ENCODE measurements around the gene NDUFC2. TPM values are rescaled to one million over a fixed set of nuclear protein-coding genes. Genes with fewer than 3 reads are reported as not detected.
"Not testable (repeated sequence)": the region's sequence is repeated elsewhere in the genome, so short reads cannot be mapped to it uniquely, and the experiment has no call there.

NDUFC2 gene
- total RNA-seq, 1 experiment from 2014 or later = 196 TPM

DNA sequence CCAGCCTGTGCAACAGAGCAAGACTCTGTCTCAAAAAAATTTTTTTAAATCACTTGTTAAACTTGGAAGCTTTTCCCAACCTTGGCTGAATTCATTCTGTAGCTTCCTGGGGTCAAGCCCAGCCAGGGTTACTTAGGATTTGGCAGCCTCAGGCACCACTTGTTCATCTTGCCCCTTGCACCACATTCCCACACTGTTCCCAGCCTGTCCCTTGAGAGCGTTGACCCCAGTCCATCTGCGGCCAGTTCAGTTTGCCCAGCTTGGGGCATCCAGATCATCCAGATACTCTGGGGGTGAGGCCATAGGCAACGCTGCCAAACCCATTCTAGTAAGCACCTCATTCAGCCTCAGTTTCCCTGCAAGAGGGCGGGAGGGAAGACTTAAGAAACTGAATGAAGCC is 24.7 kb downstream of the NDUFC2 start:
- no peak for DNase-seq (ENCODE audit: low spot score)

DNA sequence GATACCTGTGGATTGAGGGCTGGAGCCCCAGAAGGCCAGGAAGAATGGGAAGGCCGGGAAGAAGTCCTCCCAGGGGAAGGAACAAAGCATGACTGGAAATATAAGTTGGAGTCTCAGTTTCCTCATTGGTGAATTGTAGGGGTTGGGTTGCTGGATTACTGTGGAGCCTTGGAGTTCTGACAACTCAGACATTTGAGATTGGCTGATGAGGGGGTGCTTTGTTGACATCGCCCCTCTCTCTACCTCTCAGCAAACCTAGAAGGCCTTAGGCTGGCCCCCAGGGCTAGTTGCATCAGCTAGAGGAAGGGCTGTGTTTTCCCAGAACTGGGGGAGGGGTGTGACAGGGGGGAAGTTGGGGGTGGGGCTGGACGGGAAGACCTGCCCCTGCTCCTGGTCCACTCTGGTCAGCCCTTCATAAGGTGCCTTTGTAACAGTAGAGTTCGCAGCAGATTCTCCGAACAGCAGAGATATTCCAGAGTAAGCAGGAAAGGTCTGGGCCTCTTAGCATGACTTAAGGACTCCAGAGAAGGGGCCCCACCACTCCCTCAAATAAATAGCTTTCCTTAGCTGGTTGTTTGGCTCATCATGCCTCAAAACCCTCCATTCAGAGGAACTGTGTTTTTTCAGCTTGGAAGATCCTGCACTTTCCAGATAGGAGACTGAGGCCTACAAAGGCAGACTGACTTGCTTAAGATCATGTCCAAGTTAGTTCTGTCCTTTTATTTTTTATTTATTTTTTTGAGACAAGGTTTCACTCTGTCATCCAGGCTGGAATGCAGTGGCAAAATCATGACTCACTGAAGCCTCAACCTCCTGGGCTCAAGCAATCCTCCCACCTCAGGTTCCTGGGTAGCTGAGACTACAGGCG is 28.5 kb downstream of the NDUFC2 start:
- no peak for DNase-seq (ENCODE audit: low spot score)

DNA sequence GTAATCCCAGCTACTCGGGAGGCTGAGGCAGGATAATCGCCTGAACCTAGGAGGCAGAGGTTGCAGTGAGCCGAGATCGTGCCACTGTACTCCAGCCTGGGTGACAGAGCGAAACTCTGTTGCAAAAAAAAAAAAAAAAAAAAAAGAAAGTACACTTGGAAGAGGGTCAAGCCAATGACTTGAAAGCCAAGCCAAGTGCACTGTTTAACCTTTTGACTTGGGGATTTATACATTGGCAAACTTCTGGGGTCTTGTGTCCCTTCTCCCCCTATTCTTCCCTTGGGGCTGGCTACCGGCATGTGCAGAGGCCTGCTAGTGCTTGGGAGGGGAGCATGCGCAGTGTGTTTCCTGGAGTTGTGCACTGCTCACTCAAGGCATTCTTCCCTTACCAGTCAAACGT is 30.3 kb downstream of the NDUFC2 start:
- DNase-seq (ENCODE audit: low spot score) = no peak

DNA sequence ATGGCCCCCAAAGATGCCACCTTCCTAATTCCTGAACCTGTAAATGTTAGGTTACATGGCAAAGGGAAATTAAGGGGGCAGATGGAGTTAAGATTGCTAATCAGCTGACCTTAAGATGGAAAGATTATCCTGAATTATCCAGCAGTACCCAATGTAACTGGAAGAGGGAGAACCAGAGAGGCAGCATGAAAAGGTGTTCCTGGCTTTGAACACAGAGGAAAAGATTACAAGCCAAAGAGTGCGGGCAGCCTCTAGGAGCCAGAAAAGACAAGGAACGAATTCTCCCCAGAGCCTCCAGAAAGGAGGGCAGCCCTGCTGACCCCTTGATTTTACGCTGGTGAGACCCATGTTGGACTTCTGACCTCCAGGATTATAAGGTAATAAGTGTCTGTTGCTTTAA is 31.1 kb downstream of the NDUFC2 start:
- no peak for DNase-seq (ENCODE audit: low spot score)

DNA sequence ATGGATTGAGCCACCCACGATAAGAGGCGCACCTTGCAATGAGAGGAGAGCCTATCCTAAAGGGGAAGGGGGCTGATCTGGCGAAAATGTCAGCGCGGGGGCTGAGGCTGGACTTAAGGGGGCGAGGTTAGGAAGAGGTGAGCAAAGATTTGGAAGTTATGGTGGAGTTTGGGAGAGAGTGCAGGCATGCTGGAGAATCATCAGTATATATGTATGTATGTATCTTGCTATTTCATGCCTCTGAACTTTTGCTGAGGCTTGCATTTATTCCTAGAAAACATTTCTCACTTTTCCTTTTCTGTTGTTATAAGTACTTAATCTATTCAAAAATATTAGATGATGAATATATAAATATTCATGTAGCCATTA is 33.2 kb downstream of the NDUFC2 start:
- DNase-seq (ENCODE audit: low spot score) = peak; percentile 20

DNA sequence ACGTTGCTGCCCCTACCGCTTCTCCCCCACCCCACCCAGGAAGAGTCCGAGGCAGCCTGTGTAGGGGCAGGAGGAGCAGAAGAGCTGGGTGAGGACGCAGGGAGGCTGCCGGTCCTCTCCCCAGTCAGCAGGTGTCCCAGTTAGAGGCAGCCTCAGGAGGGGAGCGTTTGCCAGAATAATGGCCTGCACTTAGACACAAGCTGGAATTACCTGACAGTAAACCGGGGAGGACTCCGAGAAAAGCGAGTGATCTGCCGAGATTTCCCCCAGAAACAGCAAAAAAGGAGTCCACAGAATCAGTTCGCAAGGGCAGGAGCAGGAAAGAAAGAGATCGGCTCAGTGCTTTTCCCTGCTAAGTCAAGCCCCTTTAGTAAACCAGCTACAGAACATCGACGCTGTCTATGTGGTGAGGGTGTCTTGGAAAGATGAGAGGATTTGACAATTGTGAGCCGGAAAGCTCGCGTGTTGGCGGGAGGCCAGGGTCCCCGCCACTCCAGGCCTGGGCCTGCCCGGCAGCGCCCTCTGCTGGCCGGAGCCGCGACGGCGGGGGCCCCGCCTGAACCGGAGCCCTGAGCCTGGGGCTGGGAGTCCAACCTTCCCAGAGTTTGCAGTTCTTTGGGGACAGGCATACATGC is 33.7 kb downstream of the NDUFC2 start:
- peak; percentile 92 for DNase-seq (ENCODE audit: low spot score)

DNA sequence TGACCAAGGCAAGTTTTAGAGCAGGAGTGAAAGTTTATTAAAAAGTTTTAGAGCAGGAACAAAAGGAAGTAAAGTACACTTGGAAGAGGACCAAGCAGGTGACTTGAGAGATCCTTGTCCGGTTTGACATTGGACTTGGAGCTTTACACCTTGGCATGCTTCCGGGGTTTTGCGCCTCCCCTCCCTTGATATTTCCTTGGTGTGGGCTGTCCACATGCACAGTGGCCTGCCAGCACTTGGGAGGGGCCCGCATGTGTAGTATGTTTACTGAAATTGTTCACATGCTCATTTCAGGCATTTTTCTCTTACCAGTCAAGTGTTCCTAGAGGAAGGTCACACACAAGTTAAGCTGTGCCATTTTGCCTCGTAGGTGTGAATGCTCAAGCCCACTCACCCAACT is 35.0 kb downstream of the NDUFC2 start:
- DNase-seq (ENCODE audit: low spot score) = no peak

DNA sequence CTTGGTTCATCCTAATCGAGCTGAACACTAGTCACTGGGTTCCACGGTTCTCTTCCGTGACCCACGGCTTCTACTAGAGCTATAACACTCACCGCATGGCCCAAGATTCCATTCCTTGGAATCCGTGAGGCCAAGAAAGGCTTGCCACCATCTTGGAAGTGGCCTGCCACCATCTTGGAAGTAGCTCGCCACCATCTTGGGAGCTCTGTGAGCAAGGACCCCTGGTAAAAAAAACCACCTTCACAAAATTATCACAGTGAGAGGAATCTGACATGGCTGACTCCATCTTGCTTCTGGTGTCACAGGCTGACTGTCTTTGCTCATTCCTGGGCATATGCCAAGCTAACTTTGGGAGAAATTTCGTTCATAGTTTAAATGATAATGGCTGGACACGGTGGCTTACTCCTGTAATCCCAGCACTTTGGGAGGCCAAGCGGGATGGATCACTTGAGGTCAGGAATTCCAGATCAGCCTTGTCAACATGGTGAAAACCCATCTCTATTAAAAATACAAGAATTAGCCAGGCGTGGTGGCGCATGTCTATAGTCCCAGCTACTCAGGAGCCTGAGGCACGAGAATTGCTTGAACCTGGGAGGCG is 37.7 kb downstream of the NDUFC2 start:
- no peak for DNase-seq (ENCODE audit: low spot score)

DNA sequence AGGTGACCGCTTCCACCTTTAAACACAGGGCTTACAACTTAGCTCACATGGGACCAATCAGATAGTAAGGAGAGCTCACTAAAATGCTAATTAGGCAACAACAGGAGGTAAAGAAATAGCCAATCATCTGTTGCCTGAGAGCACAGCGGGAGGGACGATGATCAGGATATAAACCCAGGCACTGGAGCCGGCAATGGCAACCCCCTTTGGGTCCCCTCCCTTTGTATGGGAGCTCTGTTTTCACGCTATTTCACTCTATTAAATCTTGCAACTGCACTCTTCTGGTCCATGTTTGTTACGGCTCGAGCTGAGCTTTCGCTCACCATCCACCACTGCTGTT is 38.3 kb downstream of the NDUFC2 start:
- DNase-seq (ENCODE audit: low spot score) = not testable (repeated sequence)

DNA sequence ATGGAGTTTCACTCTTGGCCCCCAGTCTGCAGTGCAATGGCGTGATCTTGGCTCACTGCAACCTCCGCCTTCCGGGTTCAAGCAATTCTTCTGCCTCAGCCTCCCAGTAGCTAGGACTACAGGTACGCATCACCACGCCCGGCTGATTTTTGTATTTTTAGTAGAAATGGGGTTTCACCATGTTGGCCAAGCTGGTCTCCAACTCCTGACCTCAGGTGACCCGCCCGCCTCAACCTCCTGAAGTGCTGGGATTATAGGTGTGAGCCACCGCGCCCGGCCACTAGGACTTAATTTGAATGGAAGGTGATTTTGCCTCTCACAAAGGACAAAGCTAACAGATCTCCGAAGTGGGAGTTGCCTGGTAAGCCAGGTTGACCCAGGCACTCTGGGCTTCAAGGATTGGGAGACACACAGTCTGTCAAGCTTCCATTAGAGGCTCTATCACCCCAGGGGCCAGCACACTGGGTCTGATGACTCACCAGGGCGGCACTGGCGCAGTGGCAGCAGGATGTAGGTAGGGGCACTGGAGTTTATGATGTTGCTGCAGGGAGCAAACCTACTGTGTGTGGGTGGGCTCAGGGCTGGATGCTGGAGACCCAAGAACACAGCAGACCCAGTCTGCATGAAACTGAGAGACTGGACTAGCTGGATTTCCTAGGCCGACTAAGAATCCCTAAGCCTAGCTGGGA is 38.8 kb downstream of the NDUFC2 start:
- no peak for DNase-seq (ENCODE audit: low spot score)

DNA sequence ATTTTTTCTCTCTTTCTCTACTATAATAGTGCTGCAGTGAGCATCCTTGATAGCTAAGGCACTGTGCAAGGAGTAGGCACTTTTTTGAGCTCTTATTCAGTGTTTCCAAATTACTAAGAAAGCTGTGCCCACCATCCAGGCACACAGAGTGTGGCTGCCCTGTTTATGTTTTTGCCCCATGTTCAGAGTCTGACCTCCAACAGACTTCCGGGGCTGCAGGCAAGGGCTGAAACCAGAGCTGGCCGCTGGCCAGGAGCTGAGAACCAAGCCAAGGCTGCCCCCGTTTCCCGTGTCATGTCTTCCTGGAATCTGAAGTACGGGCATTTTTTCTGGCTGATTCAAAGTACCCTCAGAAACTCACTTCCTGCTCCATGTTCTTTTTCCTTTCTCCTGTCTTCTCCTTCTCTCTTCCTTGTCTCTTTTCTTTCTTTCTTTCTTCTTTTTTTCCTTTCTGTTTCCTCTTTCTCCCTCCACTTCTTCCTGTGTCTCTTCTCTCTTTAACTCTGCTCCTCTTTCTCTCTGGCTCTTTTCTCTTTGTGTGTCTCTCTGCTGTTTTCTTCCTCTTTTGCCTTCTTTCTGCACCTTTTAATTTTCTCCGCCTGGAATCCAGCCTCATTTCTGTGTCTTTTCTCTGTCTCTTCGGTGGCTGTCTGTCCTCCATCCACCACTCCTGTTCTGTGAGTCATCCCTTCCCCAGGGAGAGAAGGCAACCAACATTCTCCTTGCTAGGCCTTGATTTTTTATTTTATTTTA is 39.6 kb downstream of the NDUFC2 start:
- DNase-seq (ENCODE audit: low spot score) = peak; percentile 85

DNA sequence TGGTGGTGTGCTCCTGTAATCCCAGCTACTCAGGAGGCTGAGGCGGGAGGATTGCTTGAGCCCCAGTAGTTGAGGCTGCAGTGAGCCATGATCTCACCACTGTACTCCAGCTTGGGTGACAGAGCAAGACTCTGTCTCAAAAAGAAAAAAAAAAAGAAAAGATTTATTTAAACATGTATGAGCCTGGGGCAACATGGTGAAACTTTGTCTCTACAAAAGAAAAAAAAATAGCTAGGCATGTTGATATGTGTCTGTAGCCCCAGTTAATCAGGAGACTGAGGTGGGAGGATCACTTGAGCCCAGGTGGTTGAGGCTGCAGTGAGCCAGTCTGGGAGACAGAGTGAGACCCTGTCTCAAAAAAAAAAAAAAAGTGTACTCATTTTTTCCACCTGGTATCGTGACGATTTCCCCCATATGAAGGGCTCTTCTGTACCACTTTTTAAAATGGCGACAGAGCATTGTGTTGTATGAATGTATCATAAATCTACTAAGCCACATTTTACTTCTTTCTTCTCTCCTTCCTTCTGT is 40.2 kb downstream of the NDUFC2 start:
- DNase-seq (ENCODE audit: low spot score) = no peak

DNA sequence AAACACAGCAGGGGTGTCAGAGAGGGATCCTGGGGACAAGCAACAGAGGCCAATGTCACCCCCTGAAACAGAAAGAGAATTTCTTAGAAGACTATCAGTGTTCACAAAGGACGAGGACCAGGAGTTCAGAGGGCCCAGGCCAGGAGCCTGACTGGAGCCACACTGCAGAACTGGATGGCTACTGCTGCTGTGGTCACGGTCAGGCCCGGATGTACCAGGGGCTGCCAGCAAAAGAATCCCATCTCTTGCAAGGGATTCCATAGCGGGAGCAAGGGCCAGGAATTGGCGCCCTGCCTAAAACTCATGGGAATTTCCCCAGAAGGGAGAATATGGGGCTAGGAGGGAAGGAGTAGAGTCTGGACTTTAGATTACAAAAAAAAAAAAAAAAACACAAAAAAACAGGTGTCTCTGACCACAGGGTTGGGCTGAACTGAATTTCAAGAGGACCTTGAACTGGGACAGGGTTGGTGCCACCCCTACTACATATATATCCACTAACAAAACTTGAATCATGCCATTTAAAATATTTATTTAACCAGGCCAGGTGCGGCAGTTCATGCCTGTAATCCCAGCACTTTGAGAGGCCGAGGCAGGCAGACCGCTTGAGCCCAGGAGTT is 40.9 kb downstream of the NDUFC2 start:
- no peak for DNase-seq (ENCODE audit: low spot score)

DNA sequence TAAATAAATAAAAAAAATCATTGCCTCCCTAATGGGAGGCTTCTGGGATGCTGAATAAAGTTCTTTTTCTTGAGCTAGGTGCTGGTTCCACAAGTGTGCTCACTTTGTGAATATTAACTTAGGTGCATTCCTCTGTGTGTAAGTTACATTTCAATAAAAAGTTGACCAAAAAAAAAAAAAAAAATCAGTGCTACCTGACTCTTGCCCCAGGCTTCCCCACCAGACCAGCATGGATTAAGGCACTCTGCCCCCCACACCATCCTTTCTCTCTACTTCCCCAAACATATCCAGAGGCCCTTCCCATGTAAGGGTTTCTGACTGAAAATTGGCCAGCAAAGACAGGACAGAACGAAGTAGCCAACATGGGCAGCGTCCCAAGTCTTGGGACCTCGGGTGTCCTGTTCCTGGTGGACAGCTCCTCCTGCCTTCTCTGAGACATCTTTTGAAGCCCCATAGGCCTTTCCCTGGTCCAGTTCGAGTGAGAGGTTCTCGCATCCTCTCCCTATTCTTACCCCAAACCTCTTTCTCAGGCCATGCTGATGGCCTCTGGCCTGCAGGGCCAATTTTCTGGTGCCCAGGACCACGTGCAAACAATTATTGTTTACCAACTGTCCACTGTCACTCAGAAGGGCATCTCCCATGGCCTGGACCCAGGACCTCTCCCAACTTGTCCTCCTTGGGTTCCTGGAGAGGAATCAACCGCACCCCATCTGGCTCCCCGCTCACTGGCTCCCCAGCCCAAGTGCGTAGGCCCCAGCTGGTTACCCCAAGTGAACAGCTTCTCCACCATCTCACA is 41.6 kb downstream of the NDUFC2 start:
- DNase-seq (ENCODE audit: low spot score) = no peak

DNA sequence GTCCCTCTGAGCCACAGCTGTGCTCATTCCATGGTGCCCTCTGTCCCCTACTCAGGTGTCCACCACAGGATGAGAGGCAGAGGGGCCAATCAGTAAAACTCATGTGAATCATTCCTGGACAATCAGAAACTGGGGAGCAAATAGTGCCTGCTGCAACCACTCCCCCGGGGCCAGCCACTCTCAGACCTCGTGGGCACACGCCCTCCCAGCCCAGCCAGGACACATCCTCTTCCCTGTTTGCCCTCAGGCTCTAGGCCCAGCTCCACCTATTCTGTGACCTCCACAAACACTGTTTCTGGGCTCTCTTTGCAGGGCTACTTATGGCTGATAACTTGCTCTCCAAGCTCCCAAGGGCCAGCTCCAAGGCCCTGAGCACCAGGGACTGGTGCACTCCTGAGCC is 42.6 kb downstream of the NDUFC2 start:
- DNase-seq (ENCODE audit: low spot score) = no peak

DNA sequence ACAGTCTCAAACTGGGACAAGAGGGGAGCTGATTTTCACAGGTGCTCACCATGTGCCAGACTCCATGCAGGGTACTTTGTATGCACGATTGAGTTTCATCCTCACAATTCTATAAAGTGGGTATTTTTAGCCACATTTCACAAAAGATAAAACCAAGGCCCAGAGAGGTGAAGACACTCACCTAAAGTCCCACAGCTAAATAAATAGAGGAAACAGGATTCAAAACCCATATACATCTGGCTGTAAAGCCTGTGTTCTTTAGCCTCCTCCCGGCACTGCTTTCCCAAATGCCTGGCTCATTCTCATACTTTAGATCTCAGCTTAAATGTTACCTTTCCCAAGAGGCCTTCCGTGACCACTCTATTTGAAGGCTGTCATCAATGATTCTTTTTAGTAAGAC is 43.3 kb downstream of the NDUFC2 start:
- DNase-seq (ENCODE audit: low spot score) = no peak

DNA sequence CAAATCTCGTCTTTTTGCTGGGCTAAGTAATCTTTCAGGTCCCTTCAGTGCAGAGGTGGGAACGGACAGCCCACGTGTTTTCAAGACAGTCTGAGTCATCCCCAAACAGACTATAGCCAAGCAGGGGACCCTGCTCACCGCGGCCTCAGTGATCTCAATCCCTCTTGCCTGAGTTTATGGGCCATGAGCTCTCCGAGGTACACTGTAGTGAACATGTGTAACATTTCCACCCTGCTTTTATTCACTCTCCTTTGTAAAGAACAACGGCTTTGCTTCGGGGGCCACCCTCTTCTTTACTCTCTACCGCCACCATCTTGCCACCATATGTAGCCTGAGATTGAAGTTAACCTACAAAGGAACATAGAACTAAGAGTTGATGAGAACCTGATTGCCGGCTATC is 45.0 kb downstream of the NDUFC2 start:
- no peak for DNase-seq (ENCODE audit: low spot score)

DNA sequence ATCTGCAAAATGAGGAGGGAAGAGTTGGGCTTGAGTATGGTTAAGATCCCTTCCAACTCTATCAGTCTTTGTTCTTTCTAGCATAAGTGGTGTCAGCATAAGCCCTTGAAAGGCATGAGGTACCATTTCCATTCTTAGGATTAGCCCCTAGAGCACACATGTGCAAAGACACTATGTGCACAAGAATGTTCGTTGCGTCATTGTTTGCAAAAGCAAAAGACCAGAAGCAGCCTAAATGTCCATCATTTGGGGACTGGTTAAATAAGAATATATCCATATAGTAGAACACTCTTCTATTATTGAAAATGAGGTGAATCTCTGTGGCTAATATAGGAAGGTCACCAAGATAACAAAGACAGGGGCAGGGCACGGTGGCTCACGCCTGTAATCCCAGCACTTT is 46.6 kb downstream of the NDUFC2 start:
- DNase-seq (ENCODE audit: low spot score) = no peak

DNA sequence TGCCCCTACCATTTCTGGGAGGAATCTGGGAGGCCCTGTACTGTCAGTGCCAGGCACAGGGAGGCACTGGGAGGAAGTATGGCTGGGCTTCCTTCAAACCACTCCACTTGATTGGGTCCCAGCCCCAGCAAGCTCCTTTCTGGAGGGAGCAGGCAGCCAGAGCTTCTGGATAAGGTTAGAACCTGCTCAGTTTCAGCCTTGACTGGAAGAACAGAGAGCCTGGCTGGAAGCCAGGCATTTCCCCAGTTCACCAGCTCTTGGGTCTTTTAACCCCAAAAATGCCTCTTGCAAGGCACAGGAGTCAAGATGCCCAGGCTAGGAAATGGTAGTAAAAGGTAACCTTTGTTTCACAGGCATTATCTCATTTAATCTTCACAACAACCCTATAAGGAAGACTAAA is 47.6 kb downstream of the NDUFC2 start:
- no peak for DNase-seq (ENCODE audit: low spot score)

DNA sequence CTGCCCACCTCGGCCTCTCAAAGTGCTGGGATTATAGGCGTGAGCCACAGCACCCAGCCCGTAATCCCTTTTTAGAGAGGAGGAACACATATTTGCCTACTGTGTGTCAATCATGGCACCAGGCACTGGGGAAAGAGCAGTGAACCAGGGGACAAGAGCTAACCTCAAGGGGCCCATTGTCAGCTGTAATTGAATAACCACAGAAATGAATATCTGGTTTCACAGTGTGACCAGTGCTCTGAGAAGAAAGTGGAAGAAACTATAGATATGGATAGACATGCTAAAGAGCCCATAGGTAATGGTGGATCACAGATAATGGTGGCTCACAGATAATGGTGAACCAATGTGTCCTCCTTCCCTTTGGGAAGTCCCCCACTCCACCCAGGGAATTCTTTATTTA is 48.0 kb downstream of the NDUFC2 start:
- DNase-seq (ENCODE audit: low spot score) = no peak
